WTC11 (cell line): ENCODE measurements around the gene NEMP2. TPM values are rescaled to one million over a fixed set of nuclear protein-coding genes. Genes with fewer than 3 reads are reported as not detected.

Experiments used
- ATAC-seq: fragments of 200-7000 bp; cut with Tn5 transposase; 2 replicates; pipeline ENCODE4 v1.10.0; 2021; ENCODE audit warnings: mild to moderate bottlenecking, moderate library complexity
- CTCF ChIA-PET: fragments of 300-600 bp; sonication (Branson Sonifier 250); formaldehyde crosslinking; loops from one replicate; lab custom pipeline; 2021; ENCODE audit warnings: antibody characterized with exemption; lab: Charles Lee
- POLR2A ChIA-PET: fragments of 350-600 bp; sonication (Branson Sonifier 250); formaldehyde crosslinking; loops from one replicate; lab custom pipeline; 2021; ENCODE audit warnings: antibody characterized with exemption; lab: Charles Lee
- DNase-seq: peaks from one replicate; pipeline ENCODE4 v3.0.0; 2021; ENCODE audit warnings: low spot score
- H3K27ac Mint-ChIP-seq: 2 replicates; pipeline ENCODE4 v1.8.0; 2021; ENCODE audit warnings: mixed read lengths
- H3K27me3 Mint-ChIP-seq: 2 replicates; pipeline ENCODE4 v1.8.0; 2021; ENCODE audit warnings: low read depth, mild to moderate bottlenecking, moderate library complexity, mixed read lengths
- H3K36me3 Mint-ChIP-seq: 2 replicates; pipeline ENCODE4 v1.8.0; 2021; ENCODE audit warnings: mixed read lengths
- H3K4me1 Mint-ChIP-seq: 2 replicates; pipeline ENCODE4 v1.8.0; 2022; ENCODE audit warnings: mixed read lengths
- H3K4me3 Mint-ChIP-seq: 2 replicates; pipeline ENCODE4 v1.8.0; 2021; ENCODE audit warnings: mild to moderate bottlenecking, moderate library complexity, mixed read lengths
- H3K9me3 Mint-ChIP-seq: 2 replicates; pipeline ENCODE4 v1.8.0; 2021; ENCODE audit warnings: mixed read lengths
- CBFB ChIP-seq: sonication (generic); formaldehyde crosslinking; IDR thresholded peaks from 2 replicates; pipeline ENCODE4 v1.8.1; 2022; ENCODE audit warnings: mild to moderate bottlenecking, low read depth, missing genetic modification reagents
- KAT7 ChIP-seq: sonication (generic); formaldehyde crosslinking; IDR thresholded peaks from 2 replicates; pipeline ENCODE4 v1.8.1; 2023; ENCODE audit warnings: missing genetic modification reagents, mild to moderate bottlenecking, borderline replicate concordance
- OVOL2 ChIP-seq: fragments of 250-450 bp; sonication (Bioruptor Pico); IDR thresholded peaks from 2 replicates; pipeline ENCODE4 v1.9.0; 2021; ENCODE audit warnings: mild to moderate bottlenecking, borderline replicate concordance
- SOX15 ChIP-seq: fragments of 250-450 bp; sonication (Bioruptor Pico); IDR thresholded peaks from 2 replicates; pipeline ENCODE4 v1.9.0; 2021; ENCODE audit warnings: mild to moderate bottlenecking
- TEAD4 ChIP-seq: sonication (generic); formaldehyde crosslinking; IDR thresholded peaks from 2 replicates; pipeline ENCODE4 v1.8.0; 2022; ENCODE audit warnings: mild to moderate bottlenecking, missing genetic modification reagents
- total RNA-seq: library from RNA; stranded (reverse); gene quantifications from 3 replicates; pipeline ENCODE4 v1.2.3, GENCODE V29; 2021
- TF ChIP-seq, protein P1 (sequence below): sonication (generic); formaldehyde crosslinking; IDR thresholded peaks from 2 replicates; pipeline ENCODE4 v1.8.0; 2023; ENCODE audit warnings: missing genetic modification reagents, mild to moderate bottlenecking, borderline replicate concordance
- TF ChIP-seq, protein P2 (sequence below): sonication (generic); formaldehyde crosslinking; IDR thresholded peaks from 2 replicates; pipeline ENCODE4 v1.8.1; 2022; ENCODE audit warnings: low read depth, missing genetic modification reagents, borderline replicate concordance
- TF ChIP-seq, protein P3 (sequence below): fragments of 250-450 bp; sonication (Bioruptor Pico); IDR thresholded peaks from 2 replicates; pipeline ENCODE4 v1.8.0; 2021; ENCODE audit warnings: mild to moderate bottlenecking
- TF ChIP-seq, protein P4 (sequence below): fragments of 250-450 bp; sonication (Bioruptor Pico); IDR thresholded peaks from 2 replicates; pipeline ENCODE4 v1.9.0; 2021; ENCODE audit warnings: moderate library complexity, mild to moderate bottlenecking, inconsistent platforms, borderline replicate concordance

Gene NEMP2
- total RNA-seq, 1 experiment from 2014 or later, result 7.2 TPM

DNA sequence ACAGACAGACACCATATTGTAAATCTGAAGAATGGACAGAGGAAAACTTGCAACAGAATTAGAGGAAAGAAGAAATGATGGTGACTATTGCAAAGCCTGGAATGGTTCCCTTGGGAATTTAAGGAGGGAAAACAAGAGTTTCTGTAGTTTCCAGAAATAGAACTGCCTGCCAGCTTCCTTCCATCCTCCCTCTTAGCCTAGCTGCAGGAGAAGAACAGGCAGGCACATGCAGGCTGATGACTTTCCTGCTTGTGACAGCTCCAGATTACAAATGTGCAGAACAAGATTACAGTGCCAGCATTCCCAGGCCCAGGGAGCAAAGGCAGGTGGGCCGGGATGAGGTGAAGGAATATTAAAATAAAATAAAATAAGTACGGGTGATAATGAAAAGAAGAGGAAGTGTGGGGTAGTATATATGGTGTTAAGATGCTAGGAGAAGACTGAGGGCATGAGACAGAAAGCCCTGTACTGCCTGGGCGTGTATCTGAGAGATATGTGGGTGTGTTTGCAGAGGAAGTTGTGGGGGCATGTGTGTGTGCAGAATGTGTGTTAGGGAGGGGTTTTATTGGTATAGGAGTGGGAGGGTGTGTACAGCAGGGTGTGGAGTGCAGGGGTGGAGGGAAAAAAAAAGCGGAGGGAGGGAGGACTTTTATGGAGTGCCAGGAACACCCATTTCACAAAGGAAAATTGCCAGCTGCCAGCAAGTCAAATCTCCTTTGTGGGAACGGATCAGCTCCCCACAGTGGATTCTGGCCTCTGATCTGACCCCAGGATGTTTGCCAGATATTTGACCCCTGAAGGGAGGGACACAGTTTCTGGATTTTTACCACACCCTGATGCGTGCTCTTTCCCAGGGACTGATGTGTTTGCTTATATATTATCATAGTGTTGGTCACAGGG lies 43.9 kb upstream of the NEMP2 start (continued):
- TF ChIP-seq, protein P1, sequence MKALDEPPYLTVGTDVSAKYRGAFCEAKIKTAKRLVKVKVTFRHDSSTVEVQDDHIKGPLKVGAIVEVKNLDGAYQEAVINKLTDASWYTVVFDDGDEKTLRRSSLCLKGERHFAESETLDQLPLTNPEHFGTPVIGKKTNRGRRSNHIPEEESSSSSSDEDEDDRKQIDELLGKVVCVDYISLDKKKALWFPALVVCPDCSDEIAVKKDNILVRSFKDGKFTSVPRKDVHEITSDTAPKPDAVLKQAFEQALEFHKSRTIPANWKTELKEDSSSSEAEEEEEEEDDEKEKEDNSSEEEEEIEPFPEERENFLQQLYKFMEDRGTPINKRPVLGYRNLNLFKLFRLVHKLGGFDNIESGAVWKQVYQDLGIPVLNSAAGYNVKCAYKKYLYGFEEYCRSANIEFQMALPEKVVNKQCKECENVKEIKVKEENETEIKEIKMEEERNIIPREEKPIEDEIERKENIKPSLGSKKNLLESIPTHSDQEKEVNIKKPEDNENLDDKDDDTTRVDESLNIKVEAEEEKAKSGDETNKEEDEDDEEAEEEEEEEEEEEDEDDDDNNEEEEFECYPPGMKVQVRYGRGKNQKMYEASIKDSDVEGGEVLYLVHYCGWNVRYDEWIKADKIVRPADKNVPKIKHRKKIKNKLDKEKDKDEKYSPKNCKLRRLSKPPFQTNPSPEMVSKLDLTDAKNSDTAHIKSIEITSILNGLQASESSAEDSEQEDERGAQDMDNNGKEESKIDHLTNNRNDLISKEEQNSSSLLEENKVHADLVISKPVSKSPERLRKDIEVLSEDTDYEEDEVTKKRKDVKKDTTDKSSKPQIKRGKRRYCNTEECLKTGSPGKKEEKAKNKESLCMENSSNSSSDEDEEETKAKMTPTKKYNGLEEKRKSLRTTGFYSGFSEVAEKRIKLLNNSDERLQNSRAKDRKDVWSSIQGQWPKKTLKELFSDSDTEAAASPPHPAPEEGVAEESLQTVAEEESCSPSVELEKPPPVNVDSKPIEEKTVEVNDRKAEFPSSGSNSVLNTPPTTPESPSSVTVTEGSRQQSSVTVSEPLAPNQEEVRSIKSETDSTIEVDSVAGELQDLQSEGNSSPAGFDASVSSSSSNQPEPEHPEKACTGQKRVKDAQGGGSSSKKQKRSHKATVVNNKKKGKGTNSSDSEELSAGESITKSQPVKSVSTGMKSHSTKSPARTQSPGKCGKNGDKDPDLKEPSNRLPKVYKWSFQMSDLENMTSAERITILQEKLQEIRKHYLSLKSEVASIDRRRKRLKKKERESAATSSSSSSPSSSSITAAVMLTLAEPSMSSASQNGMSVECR (CRISPR knock-in tag), result no peak
- no peak for TF ChIP-seq CBFB (CRISPR knock-in tag)
- TF ChIP-seq, all 79 proteins: peak for 0

DNA sequence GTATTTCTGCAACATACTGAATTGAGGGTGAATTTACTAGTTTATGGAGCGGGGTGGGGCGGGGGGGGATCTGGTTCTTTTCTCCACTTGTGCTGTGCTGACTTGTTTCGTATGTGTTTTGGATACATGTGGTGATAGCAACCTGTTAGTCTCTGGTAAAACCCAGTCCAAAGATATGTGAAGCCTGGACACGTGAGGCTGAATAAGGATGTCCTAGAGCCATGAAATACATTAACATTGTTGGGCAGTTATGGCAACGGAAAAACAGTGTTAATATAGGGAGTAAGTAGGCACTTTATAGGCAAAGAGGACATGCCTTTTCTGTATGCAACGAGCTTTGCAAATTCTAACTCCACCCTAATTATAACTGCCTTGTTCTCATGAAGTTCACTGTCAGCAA lies 42.1 kb upstream of the NEMP2 start:
- Mint-ChIP-seq H3K4me1 (no peaks in the 10 kb centered on the region), H3K27me3 (no peaks in the 10 kb centered on the region), H3K36me3 (no peaks in the 10 kb centered on the region), H3K4me3 (no peak overlapping the region), H3K27ac (no peak overlapping the region), H3K9me3 (no peaks in the 10 kb centered on the region)
- no peak for TF ChIP-seq OVOL2 (CRISPR knock-in tag)
- TF ChIP-seq TEAD4, result no peak
- TF ChIP-seq, protein P1 (CRISPR knock-in tag), result no peak
- no peak for TF ChIP-seq KAT7
- no peak for TF ChIP-seq CBFB (CRISPR knock-in tag)
- TF ChIP-seq, protein P2, sequence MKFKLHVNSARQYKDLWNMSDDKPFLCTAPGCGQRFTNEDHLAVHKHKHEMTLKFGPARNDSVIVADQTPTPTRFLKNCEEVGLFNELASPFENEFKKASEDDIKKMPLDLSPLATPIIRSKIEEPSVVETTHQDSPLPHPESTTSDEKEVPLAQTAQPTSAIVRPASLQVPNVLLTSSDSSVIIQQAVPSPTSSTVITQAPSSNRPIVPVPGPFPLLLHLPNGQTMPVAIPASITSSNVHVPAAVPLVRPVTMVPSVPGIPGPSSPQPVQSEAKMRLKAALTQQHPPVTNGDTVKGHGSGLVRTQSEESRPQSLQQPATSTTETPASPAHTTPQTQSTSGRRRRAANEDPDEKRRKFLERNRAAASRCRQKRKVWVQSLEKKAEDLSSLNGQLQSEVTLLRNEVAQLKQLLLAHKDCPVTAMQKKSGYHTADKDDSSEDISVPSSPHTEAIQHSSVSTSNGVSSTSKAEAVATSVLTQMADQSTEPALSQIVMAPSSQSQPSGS, result no peak
- TF ChIP-seq, protein P3, sequence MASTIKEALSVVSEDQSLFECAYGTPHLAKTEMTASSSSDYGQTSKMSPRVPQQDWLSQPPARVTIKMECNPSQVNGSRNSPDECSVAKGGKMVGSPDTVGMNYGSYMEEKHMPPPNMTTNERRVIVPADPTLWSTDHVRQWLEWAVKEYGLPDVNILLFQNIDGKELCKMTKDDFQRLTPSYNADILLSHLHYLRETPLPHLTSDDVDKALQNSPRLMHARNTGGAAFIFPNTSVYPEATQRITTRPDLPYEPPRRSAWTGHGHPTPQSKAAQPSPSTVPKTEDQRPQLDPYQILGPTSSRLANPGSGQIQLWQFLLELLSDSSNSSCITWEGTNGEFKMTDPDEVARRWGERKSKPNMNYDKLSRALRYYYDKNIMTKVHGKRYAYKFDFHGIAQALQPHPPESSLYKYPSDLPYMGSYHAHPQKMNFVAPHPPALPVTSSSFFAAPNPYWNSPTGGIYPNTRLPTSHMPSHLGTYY (CRISPR knock-in tag), result no peak
- TF ChIP-seq SOX15 (CRISPR knock-in tag), result no peak
- TF ChIP-seq, protein P4, sequence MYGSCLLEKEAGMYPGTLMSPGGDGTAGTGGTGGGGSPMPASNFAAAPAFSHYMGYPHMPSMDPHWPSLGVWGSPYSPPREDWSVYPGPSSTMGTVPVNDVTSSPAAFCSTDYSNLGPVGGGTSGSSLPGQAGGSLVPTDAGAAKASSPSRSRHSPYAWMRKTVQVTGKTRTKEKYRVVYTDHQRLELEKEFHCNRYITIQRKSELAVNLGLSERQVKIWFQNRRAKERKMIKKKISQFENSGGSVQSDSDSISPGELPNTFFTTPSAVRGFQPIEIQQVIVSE, result no peak
- ATAC-seq (no peak), DNase-seq (no peak)
- ChIA-PET POLR2A (no interaction called here), CTCF (interaction anchor here (0.6 kb wide), 1 partner anchor 103 kb away, joined by 3 read pairs; no protein-coding TSS in a partner anchor)
